Measurements from ENCODE around the gene TRAF7.

Gene TRAF7

GRCh38 chr16:2188395-2188794 is 32.8 kb downstream of the TRAF7 start:
- Histone ChIP-seq H3K4ac (ENCODE audit: low read depth, low read length) (no peak overlapping the region), H3K18ac (ENCODE audit: low read length) (no peak overlapping the region), H3K79me1 (ENCODE audit: low read length) (no peaks in the 10 kb centered on the region), H3K4me3 (ENCODE audit: low read depth, low read length) (no peak overlapping the region), H2BK120ac (ENCODE audit: insufficient read depth, low read length, poor library complexity) (no peak overlapping the region), H3K23ac (ENCODE audit: low read length) (no peak overlapping the region), H3K27me3 (ENCODE audit: insufficient read depth, low read length) (no peaks in the 10 kb centered on the region), H3K27ac (ENCODE audit: low read depth, low read length) (no peak overlapping the region), H4K8ac (ENCODE audit: low read depth, low read length) (no peak overlapping the region), H3K9ac (ENCODE audit: low read length) (no peak overlapping the region), H3K4me2 (ENCODE audit: low read length) (no peak overlapping the region), H3K36me3 (ENCODE audit: control insufficient read depth in 1 of 2, insufficient read depth in 2 of 2, low read length in 2 of 2) (no peaks in the 10 kb centered on the region), H2BK5ac (ENCODE audit: low read depth, low read length, poor library complexity) (no peak overlapping the region), H4K12ac (ENCODE audit: low read depth, low read length) (no peak overlapping the region), H2BK12ac (ENCODE audit: low read length) (no peak overlapping the region), H4K91ac (ENCODE audit: low read depth, low read length) (no peak overlapping the region), H3K79me2 (ENCODE audit: control insufficient read depth, insufficient read depth, low read length, poor library complexity) (no peaks in the 10 kb centered on the region), H3K14ac (ENCODE audit: low read length) (no peak overlapping the region), H3K9me3 (ENCODE audit: insufficient read depth, low read depth, low read length) (peaks cover 2% of the 10 kb centered on the region), H3K4me1 (ENCODE audit: control insufficient read depth in 1 of 2, insufficient read depth in 2 of 2, low read length in 2 of 2) (no peaks in the 10 kb centered on the region), H2AFZ (ENCODE audit: insufficient read depth, low read length, poor library complexity) (no peak overlapping the region), H2AK5ac (ENCODE audit: low read length) (no peak overlapping the region)
- no peak for DNase-seq
- no CpG with 5 or more reads among the region's 8 CpGs for WGBS (ENCODE audit: extremely low coverage, insufficient coverage, insufficient read length)

DNA sequence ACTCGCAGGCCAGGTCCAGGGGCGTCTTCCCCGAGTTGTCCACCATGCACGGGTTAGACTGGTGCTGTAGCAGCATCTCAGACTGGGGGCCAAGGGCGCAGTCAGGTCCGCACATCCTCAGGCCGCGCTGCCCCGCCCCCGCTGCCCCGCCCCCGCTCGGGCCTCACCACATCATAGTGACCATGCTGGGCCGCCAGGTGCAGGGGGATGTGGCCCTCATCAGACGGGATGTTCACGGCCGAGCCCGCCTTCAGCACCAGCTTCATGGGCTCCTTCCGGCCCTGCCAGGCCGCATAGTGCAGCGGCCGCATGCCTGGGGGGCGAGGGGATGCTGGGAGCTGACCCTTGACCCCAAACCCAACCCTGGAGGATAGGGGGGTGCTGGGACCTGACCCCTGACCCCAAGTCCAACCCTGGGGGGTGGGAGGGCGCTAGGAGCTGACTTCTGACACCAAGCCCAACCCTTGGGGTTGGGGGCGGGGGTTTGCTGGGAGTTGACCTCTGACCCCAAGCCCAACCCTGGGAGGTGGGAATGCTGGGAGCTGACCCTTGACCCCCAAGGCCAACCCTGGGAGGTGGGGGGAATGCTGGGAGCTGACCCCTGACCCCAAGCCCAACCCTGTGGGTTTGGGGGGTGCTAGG is 33.8 kb downstream of the TRAF7 start:
- no peak overlapping the region for H2BK120ac ChIP-seq (ENCODE audit: insufficient read depth, low read length, poor library complexity)
- no peaks in the 10 kb centered on the region for H3K27me3 ChIP-seq (ENCODE audit: insufficient read depth, low read length)
- DNase-seq = no peak
- WGBS (ENCODE audit: extremely low coverage, insufficient coverage, insufficient read length) = no CpG with 5 or more reads among the region's 25 CpGs
- no peak overlapping the region for H3K23ac ChIP-seq (ENCODE audit: low read length)
- H4K8ac ChIP-seq (ENCODE audit: low read depth, low read length) = no peak overlapping the region
- no peak overlapping the region for H2AFZ ChIP-seq (ENCODE audit: insufficient read depth, low read length, poor library complexity)
- peaks cover 2% of the 10 kb centered on the region for H3K9me3 ChIP-seq (ENCODE audit: insufficient read depth, low read depth, low read length)
- no peak overlapping the region for H2BK12ac ChIP-seq (ENCODE audit: low read length)
- no peak overlapping the region for H3K4ac ChIP-seq (ENCODE audit: low read depth, low read length)
- no peak overlapping the region for H4K12ac ChIP-seq (ENCODE audit: low read depth, low read length)
- no peak overlapping the region for H3K14ac ChIP-seq (ENCODE audit: low read length)
- no peaks in the 10 kb centered on the region for H3K36me3 ChIP-seq (ENCODE audit: control insufficient read depth in 1 of 2, insufficient read depth in 2 of 2, low read length in 2 of 2)
- no peak overlapping the region for H3K4me3 ChIP-seq (ENCODE audit: low read depth, low read length)
- no peaks in the 10 kb centered on the region for H3K4me1 ChIP-seq (ENCODE audit: control insufficient read depth in 1 of 2, insufficient read depth in 2 of 2, low read length in 2 of 2)
- no peaks in the 10 kb centered on the region for H3K79me2 ChIP-seq (ENCODE audit: control insufficient read depth, insufficient read depth, low read length, poor library complexity)
- H3K27ac ChIP-seq (ENCODE audit: low read depth, low read length) = no peak overlapping the region
- no peak overlapping the region for H3K4me2 ChIP-seq (ENCODE audit: low read length)
- H3K79me1 ChIP-seq (ENCODE audit: low read length) = no peaks in the 10 kb centered on the region
- H2BK5ac ChIP-seq (ENCODE audit: low read depth, low read length, poor library complexity) = no peak overlapping the region
- no peak overlapping the region for H3K9ac ChIP-seq (ENCODE audit: low read length)
- no peak overlapping the region for H4K91ac ChIP-seq (ENCODE audit: low read depth, low read length)
- no peak overlapping the region for H3K18ac ChIP-seq (ENCODE audit: low read length)
- H2AK5ac ChIP-seq (ENCODE audit: low read length) = no peak overlapping the region

DNA sequence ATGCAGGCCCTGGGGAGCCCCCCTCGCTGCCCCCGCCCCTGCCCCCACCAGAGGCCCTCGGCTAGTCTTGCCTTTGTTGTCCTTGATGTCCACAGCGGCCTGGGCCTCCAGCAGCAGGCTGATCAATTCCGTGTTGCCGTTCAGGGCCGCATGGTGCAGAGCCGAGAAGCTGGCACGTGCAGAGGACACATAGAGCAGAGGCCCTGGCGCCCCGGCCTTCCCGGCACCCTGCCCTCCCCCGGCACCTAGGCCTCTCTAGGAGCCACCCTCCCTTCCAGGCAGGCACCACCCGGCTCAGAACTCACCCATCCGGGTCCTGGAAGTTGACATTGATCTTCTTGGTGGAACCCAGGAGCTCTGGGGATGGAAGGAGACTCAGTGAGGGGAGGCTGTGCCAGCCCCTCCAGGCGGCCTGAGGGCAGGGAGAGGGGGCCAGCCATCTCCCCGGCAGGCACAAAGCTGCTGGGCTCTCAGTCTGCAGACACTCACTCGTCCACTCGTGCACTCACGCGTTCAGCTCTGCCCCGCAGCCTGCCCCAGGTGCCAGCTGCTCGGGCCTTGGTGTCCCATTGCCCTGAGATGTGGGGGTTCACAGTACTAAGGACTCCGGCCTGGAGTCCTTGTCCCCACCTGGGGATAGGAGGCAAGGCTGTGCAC is 34.5 kb downstream of the TRAF7 start:
- H4K8ac ChIP-seq (ENCODE audit: low read depth, low read length) = no peak overlapping the region
- no peaks in the 10 kb centered on the region for H3K79me1 ChIP-seq (ENCODE audit: low read length)
- H3K18ac ChIP-seq (ENCODE audit: low read length) = no peak overlapping the region
- H3K36me3 ChIP-seq (ENCODE audit: control insufficient read depth in 1 of 2, insufficient read depth in 2 of 2, low read length in 2 of 2) = no peaks in the 10 kb centered on the region
- no peak overlapping the region for H3K4me2 ChIP-seq (ENCODE audit: low read length)
- no peak overlapping the region for H2BK12ac ChIP-seq (ENCODE audit: low read length)
- H2BK120ac ChIP-seq (ENCODE audit: insufficient read depth, low read length, poor library complexity) = no peak overlapping the region
- no peak overlapping the region for H2AK5ac ChIP-seq (ENCODE audit: low read length)
- no peak overlapping the region for H3K23ac ChIP-seq (ENCODE audit: low read length)
- H3K4me1 ChIP-seq (ENCODE audit: control insufficient read depth in 1 of 2, insufficient read depth in 2 of 2, low read length in 2 of 2) = no peaks in the 10 kb centered on the region
- H2AFZ ChIP-seq (ENCODE audit: insufficient read depth, low read length, poor library complexity) = no peak overlapping the region
- H3K4ac ChIP-seq (ENCODE audit: low read depth, low read length) = no peak overlapping the region
- H3K79me2 ChIP-seq (ENCODE audit: control insufficient read depth, insufficient read depth, low read length, poor library complexity) = no peaks in the 10 kb centered on the region
- H3K27ac ChIP-seq (ENCODE audit: low read depth, low read length) = no peak overlapping the region
- H4K12ac ChIP-seq (ENCODE audit: low read depth, low read length) = no peak overlapping the region
- H2BK5ac ChIP-seq (ENCODE audit: low read depth, low read length, poor library complexity) = no peak overlapping the region
- H3K9me3 ChIP-seq (ENCODE audit: insufficient read depth, low read depth, low read length) = peaks cover 2% of the 10 kb centered on the region
- no peak overlapping the region for H3K9ac ChIP-seq (ENCODE audit: low read length)
- WGBS (ENCODE audit: extremely low coverage, insufficient coverage, insufficient read length) = no CpG with 5 or more reads among the region's 24 CpGs
- no peak for DNase-seq
- H3K14ac ChIP-seq (ENCODE audit: low read length) = no peak overlapping the region
- H3K27me3 ChIP-seq (ENCODE audit: insufficient read depth, low read length) = peaks cover 2% of the 10 kb centered on the region
- H4K91ac ChIP-seq (ENCODE audit: low read depth, low read length) = no peak overlapping the region
- H3K4me3 ChIP-seq (ENCODE audit: low read depth, low read length) = no peak overlapping the region

- Histone ChIP-seq H3K4me2 (ENCODE audit: low read length) (no peak overlapping the region), H2BK5ac (ENCODE audit: low read depth, low read length, poor library complexity) (no peak overlapping the region), H2BK12ac (ENCODE audit: low read length) (no peak overlapping the region), H3K18ac (ENCODE audit: low read length) (no peak overlapping the region), H3K79me1 (ENCODE audit: low read length) (no peaks in the 10 kb centered on the region), H3K9ac (ENCODE audit: low read length) (no peak overlapping the region), H3K4me3 (ENCODE audit: low read depth, low read length) (no peak overlapping the region), H4K91ac (ENCODE audit: low read depth, low read length) (no peak overlapping the region), H2AFZ (ENCODE audit: insufficient read depth, low read length, poor library complexity) (no peak overlapping the region), H3K27me3 (ENCODE audit: insufficient read depth, low read length) (peaks cover 9% of the 10 kb centered on the region), H3K9me3 (ENCODE audit: insufficient read depth, low read depth, low read length) (peaks cover 2% of the 10 kb centered on the region), H3K36me3 (ENCODE audit: control insufficient read depth in 1 of 2, insufficient read depth in 2 of 2, low read length in 2 of 2) (no peaks in the 10 kb centered on the region), H4K12ac (ENCODE audit: low read depth, low read length) (no peak overlapping the region), H3K23ac (ENCODE audit: low read length) (no peak overlapping the region), H3K4ac (ENCODE audit: low read depth, low read length) (no peak overlapping the region), H2BK120ac (ENCODE audit: insufficient read depth, low read length, poor library complexity) (no peak overlapping the region), H3K79me2 (ENCODE audit: control insufficient read depth, insufficient read depth, low read length, poor library complexity) (no peaks in the 10 kb centered on the region), H3K14ac (ENCODE audit: low read length) (no peak overlapping the region), H3K27ac (ENCODE audit: low read depth, low read length) (no peak overlapping the region), H2AK5ac (ENCODE audit: low read length) (no peak overlapping the region), H4K8ac (ENCODE audit: low read depth, low read length) (no peak overlapping the region), H3K4me1 (ENCODE audit: control insufficient read depth in 1 of 2, insufficient read depth in 2 of 2, low read length in 2 of 2) (no peaks in the 10 kb centered on the region)
- DNase-seq = no peak
- no CpG with 5 or more reads among the region's 25 CpGs for WGBS (ENCODE audit: extremely low coverage, insufficient coverage, insufficient read length)
Observed at GRCh38 chr16:2190659-2191445, 35.3 kb downstream of the TRAF7 start.
